Ectodermal cell (in vitro differentiated cells): ENCODE data around the gene AP3S2.

Source experiments
- H3K27ac ChIP-seq: 2 replicates; pipeline ENCODE4 v1.7.0; 2013; ENCODE audit warnings: mild to moderate bottlenecking, low read depth, low read length; ENCODE audit not compliant: insufficient read depth, poor library complexity, severe bottlenecking
- H3K27me3 ChIP-seq: 2 replicates; pipeline ENCODE4 v1.7.0; 2013; ENCODE audit warnings: mild to moderate bottlenecking, low read length; ENCODE audit not compliant: insufficient read depth, control insufficient read depth, poor library complexity, severe bottlenecking
- H3K36me3 ChIP-seq: one replicate; pipeline ENCODE4 v1.7.0; 2013; ENCODE audit warnings: low read length; ENCODE audit not compliant: control insufficient read depth, insufficient read depth
- H3K4me1 ChIP-seq: one replicate; pipeline ENCODE4 v1.7.0; 2013; ENCODE audit warnings: low read length; ENCODE audit not compliant: control insufficient read depth, insufficient read depth
- H3K4me3 ChIP-seq: 2 replicates; pipeline ENCODE4 v1.7.0; 2013; ENCODE audit warnings: low read depth, low read length, control low read depth; ENCODE audit not compliant: insufficient read depth
- H3K9me3 ChIP-seq: 2 replicates; pipeline ENCODE4 v1.7.0; 2013; ENCODE audit warnings: mild to moderate bottlenecking, low read length, moderate library complexity; ENCODE audit not compliant: control insufficient read depth
- whole genome bisulfite sequencing, 2 experiments: methylation state at CpG; one replicate each; pipeline ENCODE4 v1.1.7; 2013; ENCODE audit warnings: missing lambda C conversion rate in 2 of 2; 5-methylcytosine and 5-hydroxymethylcytosine counted together

The AP3S2 gene

GRCh38 chr15:89808160-89808870 lies 85.5 kb downstream of the AP3S2 start:
- 93 to 96% methylated on average over 10 of the region's 10 CpGs for WGBS, 2 experiments

GRCh38 chr15:89807689-89808088 lies 86.1 kb downstream of the AP3S2 start:
- Histone ChIP-seq H3K36me3 (no peaks in the 10 kb centered on the region), H3K27ac (no peak overlapping the region), H3K4me1 (peaks cover 3% of the 10 kb centered on the region), H3K4me3 (no peak overlapping the region), H3K9me3 (no peaks in the 10 kb centered on the region), H3K27me3 (peaks cover under 1% of the 10 kb centered on the region)
- 91 to 93% methylated on average over 5 to 6 of the region's 6 CpGs for WGBS, 2 experiments

More at GRCh38 chr15:89808160-89808870, 85.5 kb downstream of the AP3S2 start:
- Histone ChIP-seq H3K4me1 (no peaks in the 10 kb centered on the region), H3K27me3 (peaks cover 7% of the 10 kb centered on the region), H3K27ac (no peak overlapping the region), H3K9me3 (no peaks in the 10 kb centered on the region), H3K36me3 (no peaks in the 10 kb centered on the region), H3K4me3 (no peak overlapping the region)

- Histone ChIP-seq H3K27ac (no peak overlapping the region), H3K4me3 (no peak overlapping the region), H3K4me1 (peaks cover 6% of the 10 kb centered on the region), H3K27me3 (no peaks in the 10 kb centered on the region), H3K9me3 (no peaks in the 10 kb centered on the region), H3K36me3 (no peaks in the 10 kb centered on the region)
- WGBS, 2 experiments: 87% methylated on average over 22 of the region's 22 CpGs
Measured at GRCh38 chr15:89806559-89807550, 86.9 kb downstream of the AP3S2 start.

GRCh38 chr15:89806210-89806558 lies 87.6 kb downstream of the AP3S2 start:
- WGBS, 2 experiments: 87% methylated on average over 21 of the region's 21 CpGs
- Histone ChIP-seq H3K4me3 (no peak overlapping the region), H3K27ac (no peak overlapping the region), H3K27me3 (no peaks in the 10 kb centered on the region), H3K36me3 (no peaks in the 10 kb centered on the region), H3K4me1 (peaks cover 6% of the 10 kb centered on the region), H3K9me3 (no peaks in the 10 kb centered on the region)

- H3K4me1 ChIP-seq: peaks cover 6% of the 10 kb centered on the region
- H3K27ac ChIP-seq: no peak overlapping the region
- no peaks in the 10 kb centered on the region for H3K27me3 ChIP-seq
- 93% methylated on average over 29 of the region's 29 CpGs for WGBS, 2 experiments
- H3K4me3 ChIP-seq: no peak overlapping the region
- no peaks in the 10 kb centered on the region for H3K36me3 ChIP-seq
- H3K9me3 ChIP-seq: no peaks in the 10 kb centered on the region
Measured at GRCh38 chr15:89805241-89806209, 88.3 kb downstream of the AP3S2 start.

DNA sequence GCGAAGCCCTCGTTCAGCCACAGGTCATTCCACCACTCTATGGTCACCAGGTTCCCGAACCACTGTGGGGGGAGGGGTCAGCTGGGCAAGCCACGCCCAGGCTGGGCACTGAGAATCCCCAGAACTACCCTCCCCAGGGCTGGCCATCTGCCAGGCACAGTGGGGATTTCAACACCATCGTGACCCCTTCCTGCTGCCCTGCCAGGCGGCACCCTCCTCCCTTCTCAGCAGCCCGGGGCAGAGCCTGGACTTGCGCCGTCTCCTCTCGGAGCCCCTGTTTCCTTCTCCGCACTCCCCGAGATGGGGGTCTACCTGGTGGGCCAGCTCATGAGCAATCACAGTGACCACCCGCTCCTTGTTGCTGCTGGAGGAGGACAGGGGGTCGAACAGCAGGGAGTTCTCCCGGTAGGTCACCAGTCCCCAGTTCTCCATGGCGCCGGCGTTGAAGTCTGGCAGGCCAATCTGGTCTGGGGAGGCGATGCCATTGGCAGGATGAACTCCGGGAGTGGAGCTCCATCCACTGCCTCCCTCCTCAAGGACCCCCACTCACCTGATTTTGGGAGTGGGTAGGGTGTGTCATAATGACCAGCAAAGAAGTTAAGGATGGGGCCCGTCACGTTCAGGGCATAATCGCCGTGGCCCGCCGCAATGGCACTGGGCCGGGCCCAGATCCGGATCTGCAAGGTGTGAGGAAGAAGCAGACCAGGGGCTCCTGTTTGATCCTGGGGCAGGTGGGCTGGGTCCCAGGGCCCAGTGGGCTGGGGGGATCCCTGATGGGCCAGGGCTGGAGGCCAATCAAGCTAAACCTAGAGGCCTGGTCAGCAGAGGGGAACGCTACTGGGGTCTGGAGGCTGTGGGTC lies 89.6 kb downstream of the AP3S2 start:
- Histone ChIP-seq H3K36me3 (no peaks in the 10 kb centered on the region), H3K9me3 (no peaks in the 10 kb centered on the region), H3K27me3 (no peaks in the 10 kb centered on the region), H3K27ac (no peak overlapping the region), H3K4me1 (peaks cover 6% of the 10 kb centered on the region), H3K4me3 (no peak overlapping the region)
- WGBS, 2 experiments: 91 to 92% methylated on average over 29 of the region's 29 CpGs

DNA sequence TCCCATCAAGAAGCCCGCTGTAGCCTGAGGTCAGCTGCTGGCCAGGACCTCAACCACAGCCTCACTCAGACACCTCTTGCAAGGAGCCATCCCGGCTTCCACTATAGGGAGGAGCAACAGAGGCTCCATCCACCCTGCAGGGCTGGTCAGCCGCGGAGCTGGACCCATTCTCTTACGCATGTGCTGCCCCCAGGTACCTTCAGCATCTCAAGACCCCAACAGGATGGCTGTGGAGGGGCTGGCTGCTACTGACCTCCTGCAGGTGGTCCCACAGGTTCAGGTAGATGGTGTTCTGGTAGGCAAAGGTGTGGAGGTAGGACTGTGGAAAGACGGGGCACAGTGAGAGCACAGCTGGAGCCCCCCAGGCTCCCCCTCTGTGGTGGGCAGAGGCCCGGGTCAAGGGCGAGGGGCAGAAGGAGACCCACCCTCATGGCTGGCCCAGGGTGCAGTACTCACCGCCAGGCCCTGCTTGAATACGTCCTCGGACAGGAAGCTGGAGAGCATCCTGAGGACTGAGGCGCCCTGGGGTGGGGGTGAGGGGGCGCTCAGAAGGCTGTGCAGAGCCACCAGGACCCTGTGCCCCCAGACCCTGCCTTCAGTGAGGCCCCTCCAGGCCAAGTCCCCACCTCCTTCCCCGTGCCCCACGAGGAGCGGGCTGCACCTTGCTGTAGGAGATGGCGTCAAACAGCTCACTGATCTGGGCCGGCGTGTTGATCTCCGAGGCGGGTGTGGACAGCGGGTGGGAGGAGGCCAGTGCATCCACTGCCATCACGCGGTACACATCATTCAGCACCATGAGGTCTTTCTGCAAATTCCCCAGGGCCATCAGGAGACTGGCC lies 90.6 kb downstream of the AP3S2 start:
- Histone ChIP-seq H3K9me3 (no peaks in the 10 kb centered on the region), H3K4me3 (no peak overlapping the region), H3K36me3 (no peaks in the 10 kb centered on the region), H3K27me3 (no peaks in the 10 kb centered on the region), H3K4me1 (peaks cover 6% of the 10 kb centered on the region), H3K27ac (no peak overlapping the region)
- WGBS, 2 experiments: 96% methylated on average over 24 of the region's 24 CpGs

DNA sequence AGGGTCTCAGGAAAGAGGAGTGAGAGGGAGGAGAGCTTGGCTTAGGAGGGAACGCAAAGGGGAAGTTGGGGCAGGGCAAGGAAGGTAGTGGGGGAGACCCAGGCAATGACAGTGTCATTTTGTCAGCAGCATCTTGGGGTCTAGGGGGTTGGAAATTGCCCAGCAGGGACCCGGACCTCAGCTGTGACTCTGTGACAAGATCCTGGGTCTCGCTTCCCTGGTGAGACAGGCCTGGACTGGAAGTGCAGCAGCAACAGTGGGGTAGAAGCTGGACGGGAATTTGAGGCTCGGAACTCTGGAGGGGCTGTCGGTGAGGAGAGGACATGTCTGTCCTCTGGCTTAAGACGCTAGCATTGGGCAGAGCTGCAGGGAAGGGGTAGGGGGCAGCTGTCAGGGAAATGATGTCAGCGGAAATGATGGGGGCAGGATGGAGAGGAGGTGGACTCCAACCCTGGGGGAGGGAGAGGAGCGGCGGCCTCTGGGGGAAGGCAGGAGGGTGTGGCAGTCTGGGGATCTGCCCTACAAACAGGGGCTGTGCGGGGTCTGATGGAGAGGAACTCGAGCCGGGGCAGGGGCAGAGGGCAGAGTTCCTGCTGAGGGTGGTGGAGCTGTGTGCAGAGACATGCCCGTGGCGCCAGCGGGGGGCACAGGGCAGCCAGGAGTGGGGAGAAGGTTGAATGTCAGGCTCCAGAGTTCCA lies 91.4 kb downstream of the AP3S2 start:
- no peaks in the 10 kb centered on the region for H3K27me3 ChIP-seq
- peaks cover 6% of the 10 kb centered on the region for H3K4me1 ChIP-seq
- WGBS, 2 experiments: 81 to 83% methylated on average over 16 of the region's 16 CpGs
- H3K9me3 ChIP-seq: no peaks in the 10 kb centered on the region
- no peak overlapping the region for H3K4me3 ChIP-seq
- H3K36me3 ChIP-seq: no peaks in the 10 kb centered on the region
- no peak overlapping the region for H3K27ac ChIP-seq
